Mesenchymal stem cell (in vitro differentiated cells and primary cell): Measurements from ENCODE around the gene BTN1A1.

Source experiments
- DNase-seq: peaks from one replicate; pipeline ENCODE4 v3.0.0-alpha.2; 2013
- H2AFZ ChIP-seq: one replicate; pipeline ENCODE4 v1.6.1; 2013; ENCODE audit warnings: low read depth, mild to moderate bottlenecking, control low read depth, inconsistent platforms, low read length, moderate library complexity
- H2AK5ac ChIP-seq: 2 replicates; pipeline ENCODE4 v1.6.1; 2013; ENCODE audit warnings: low read length, moderate library complexity, mild to moderate bottlenecking, inconsistent platforms; ENCODE audit not compliant: severe bottlenecking
- H2BK120ac ChIP-seq: one replicate; pipeline ENCODE4 v1.6.1; 2013; ENCODE audit warnings: low read depth, mild to moderate bottlenecking, inconsistent platforms, low read length, moderate library complexity
- H2BK12ac ChIP-seq, 2 experiments: one replicate each; pipeline ENCODE4 v1.6.1; 2013; ENCODE audit warnings: inconsistent platforms in 2 of 2, low read length in 2 of 2, mild to moderate bottlenecking in 2 of 2, moderate library complexity in 2 of 2, control low read depth in 1 of 2
- H2BK15ac ChIP-seq: one replicate; pipeline ENCODE4 v1.6.1; 2013; ENCODE audit warnings: mild to moderate bottlenecking, low read depth, inconsistent platforms; ENCODE audit not compliant: poor library complexity, severe bottlenecking
- H2BK5ac ChIP-seq: 2 replicates; pipeline ENCODE4 v1.6.1; 2013; ENCODE audit warnings: low read depth, mild to moderate bottlenecking, low read length, control low read depth, inconsistent platforms; ENCODE audit not compliant: poor library complexity, severe bottlenecking
- H3K14ac ChIP-seq, 2 experiments: one replicate each; pipeline ENCODE4 v1.6.1; 2013; ENCODE audit warnings: inconsistent platforms in 2 of 2, low read length in 2 of 2, control low read depth in 1 of 2, mild to moderate bottlenecking in 1 of 2, moderate library complexity in 1 of 2
- H3K18ac ChIP-seq, 2 experiments: one replicate each; pipeline ENCODE4 v1.6.1; 2013; ENCODE audit warnings: inconsistent platforms in 2 of 2, low read length in 2 of 2, control low read depth in 1 of 2, low read depth in 1 of 2, mild to moderate bottlenecking in 1 of 2
- H3K23ac ChIP-seq, 2 experiments: one replicate each; pipeline ENCODE4 v1.6.1; 2013; ENCODE audit warnings: inconsistent platforms in 2 of 2, low read length in 2 of 2, mild to moderate bottlenecking in 2 of 2, moderate library complexity in 2 of 2, control low read depth in 1 of 2
- H3K27ac ChIP-seq: 2 replicates; pipeline ENCODE4 v1.5.1; 2013; ENCODE audit warnings: mild to moderate bottlenecking, moderate library complexity, low read length, control low read depth, inconsistent platforms; ENCODE audit not compliant: poor library complexity, severe bottlenecking
- H3K27me3 ChIP-seq, 2 experiments: 2 replicates each; pipeline versions ENCODE4 v1.6.1 to v1.7.0; 2013; ENCODE audit warnings: low read length in 2 of 2, mild to moderate bottlenecking in 2 of 2, moderate library complexity in 2 of 2, control low read depth in 1 of 2, inconsistent platforms in 1 of 2; ENCODE audit not compliant: control insufficient read depth in 1 of 2, insufficient read depth in 1 of 2
- H3K36me3 ChIP-seq, 2 experiments: 2 replicates each; pipeline versions ENCODE4 v1.6.1 to v1.7.0; 2013; ENCODE audit warnings: low read length in 2 of 2, control low read depth in 1 of 2, inconsistent platforms in 1 of 2, low read depth in 1 of 2, mild to moderate bottlenecking in 1 of 2; ENCODE audit not compliant: insufficient read depth in 2 of 2, control insufficient read depth in 1 of 2
- H3K4ac ChIP-seq, 2 experiments: one replicate each; pipeline ENCODE4 v1.6.1; 2013; ENCODE audit warnings: inconsistent platforms in 2 of 2, low read length in 2 of 2, mild to moderate bottlenecking in 2 of 2, moderate library complexity in 2 of 2, control low read depth in 1 of 2, low read depth in 1 of 2
- H3K4me1 ChIP-seq: 2 replicates; pipeline ENCODE4 v1.6.1; 2013; ENCODE audit warnings: low read depth, low read length, control low read depth; ENCODE audit not compliant: control insufficient read depth, insufficient read depth
- H3K4me2 ChIP-seq: 2 replicates; pipeline ENCODE4 v1.6.1; 2013; ENCODE audit warnings: low read length, mild to moderate bottlenecking, inconsistent platforms; ENCODE audit not compliant: poor library complexity, severe bottlenecking
- H3K4me3 ChIP-seq, 2 experiments: 2 replicates each; pipeline versions ENCODE4 v1.5.1 to v1.7.0; 2013; ENCODE audit warnings: low read length in 2 of 2, mild to moderate bottlenecking in 2 of 2, control low read depth in 1 of 2, low read depth in 1 of 2; ENCODE audit not compliant: insufficient read depth in 1 of 2
- H3K79me1 ChIP-seq: replicated peaks from 2 replicates; pipeline ENCODE4 v1.6.1; 2013; ENCODE audit warnings: mild to moderate bottlenecking, control low read depth, low read length, inconsistent platforms; ENCODE audit not compliant: poor library complexity, severe bottlenecking
- H3K9ac ChIP-seq: 2 replicates; pipeline ENCODE4 v1.7.0; 2013; ENCODE audit warnings: mild to moderate bottlenecking, low read length, moderate library complexity
- H3K9me3 ChIP-seq: 2 replicates; pipeline ENCODE4 v1.7.0; 2013; ENCODE audit warnings: mild to moderate bottlenecking, low read length; ENCODE audit not compliant: control insufficient read depth
- H4K8ac ChIP-seq: one replicate; pipeline ENCODE4 v1.6.1; 2013; ENCODE audit warnings: inconsistent platforms, mild to moderate bottlenecking, low read length, moderate library complexity
- H4K91ac ChIP-seq: one replicate; pipeline ENCODE4 v1.6.1; 2013; ENCODE audit warnings: mild to moderate bottlenecking, low read length, inconsistent platforms
- WGBS: methylation state at CpG from one replicate; pipeline ENCODE4 v1.1.7; 2013; ENCODE audit warnings: mixed read lengths; 5-methylcytosine and 5-hydroxymethylcytosine counted together

BTN1A1 gene

DNA sequence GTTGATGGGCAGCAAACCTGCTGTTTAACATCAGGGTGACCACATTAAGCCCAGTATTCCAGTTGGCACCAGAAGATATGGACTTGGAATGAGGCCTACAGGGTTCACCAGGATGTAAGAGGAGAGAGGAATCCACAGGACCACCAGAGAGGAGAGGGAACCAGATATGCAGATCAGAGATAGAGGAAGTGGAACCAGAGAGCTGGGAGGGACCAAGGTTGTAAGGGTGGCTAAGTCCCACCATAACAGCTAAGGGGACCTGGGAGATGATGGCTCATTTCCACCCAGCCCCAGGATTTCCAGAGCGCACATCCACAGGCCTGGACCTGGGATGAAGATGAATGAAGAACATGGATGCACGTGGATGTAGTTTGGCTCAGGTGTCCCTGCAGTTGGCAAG lies 31.3 kb upstream of the BTN1A1 start:
- no peak overlapping the region for H3K23ac ChIP-seq
- H2AFZ ChIP-seq = no peak overlapping the region
- H3K4ac ChIP-seq = no peak overlapping the region
- H3K9me3 ChIP-seq = no peaks in the 10 kb centered on the region
- no peak overlapping the region for H3K14ac ChIP-seq
- no peak overlapping the region for H3K4me3 ChIP-seq
- no peak overlapping the region for H4K91ac ChIP-seq
- 98% methylated on average over 2 of the region's 2 CpGs for WGBS
- DNase-seq = no peak
- H2BK12ac ChIP-seq = no peak overlapping the region
- no peak overlapping the region for H3K9ac ChIP-seq
- peaks cover 13% of the 10 kb centered on the region for H3K79me1 ChIP-seq
- no peak overlapping the region for H2AK5ac ChIP-seq
- no peak overlapping the region for H3K27ac ChIP-seq
- H3K4me2 ChIP-seq = no peak overlapping the region
- no peak overlapping the region for H2BK5ac ChIP-seq
- H2BK120ac ChIP-seq = no peak overlapping the region
- peaks cover 2% of the 10 kb centered on the region for H3K4me1 ChIP-seq
- H4K8ac ChIP-seq = no peak overlapping the region
- no peaks in the 10 kb centered on the region for H3K27me3 ChIP-seq
- H3K36me3 ChIP-seq = peaks cover 46 to 64% of the 10 kb centered on the region in 2 experiments
- H3K18ac ChIP-seq = no peak overlapping the region
- no peak overlapping the region for H2BK15ac ChIP-seq

DNA sequence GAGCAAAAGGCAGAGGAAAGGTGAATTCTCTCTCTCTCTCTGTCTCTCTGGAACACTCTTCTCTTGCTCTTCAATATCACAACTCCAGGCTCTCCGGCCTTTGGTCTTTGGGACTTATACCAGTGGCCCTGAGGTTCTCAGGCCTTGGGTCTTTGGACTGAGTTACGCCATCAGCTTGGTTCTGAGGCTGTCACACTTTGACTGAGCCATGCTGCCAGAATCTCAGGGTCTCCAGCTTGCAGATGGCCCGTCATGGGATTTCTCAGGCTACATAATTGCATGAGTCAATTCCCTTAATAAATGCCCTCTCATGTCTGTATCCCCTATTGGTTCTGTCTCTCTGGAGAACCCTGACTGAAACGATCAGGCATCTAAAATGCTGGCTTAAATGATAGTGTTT lies 29.5 kb upstream of the BTN1A1 start:
- peaks cover 37 to 46% of the 10 kb centered on the region in 2 experiments for H3K36me3 ChIP-seq
- H2BK12ac ChIP-seq = no peak overlapping the region
- DNase-seq = peak; percentile 9
- H3K4me3 ChIP-seq = no peak overlapping the region
- no peak overlapping the region for H2BK15ac ChIP-seq
- no peak overlapping the region for H2BK120ac ChIP-seq
- H3K4me2 ChIP-seq = no peak overlapping the region
- 94% methylated on average over 3 of the region's 4 CpGs for WGBS
- no peak overlapping the region for H4K8ac ChIP-seq
- H4K91ac ChIP-seq = no peak overlapping the region
- no peaks in the 10 kb centered on the region for H3K27me3 ChIP-seq
- H3K9me3 ChIP-seq = no peaks in the 10 kb centered on the region
- no peak overlapping the region for H3K18ac ChIP-seq
- no peak overlapping the region for H2AFZ ChIP-seq
- H3K79me1 ChIP-seq = peaks cover 9% of the 10 kb centered on the region
- peaks cover 8% of the 10 kb centered on the region for H3K4me1 ChIP-seq
- no peak overlapping the region for H2BK5ac ChIP-seq
- no peak overlapping the region for H3K23ac ChIP-seq
- H3K4ac ChIP-seq = no peak overlapping the region
- H3K14ac ChIP-seq = no peak overlapping the region
- H2AK5ac ChIP-seq = no peak overlapping the region
- H3K27ac ChIP-seq = no peak overlapping the region
- H3K9ac ChIP-seq = no peak overlapping the region

- Histone ChIP-seq H3K4me1 (peaks cover 13% of the 10 kb centered on the region), H2AFZ (no peak overlapping the region)
- DNase-seq = no peak
Observed at GRCh38 chr6:26471970-26472369, 28.1 kb upstream of the BTN1A1 start.

DNA sequence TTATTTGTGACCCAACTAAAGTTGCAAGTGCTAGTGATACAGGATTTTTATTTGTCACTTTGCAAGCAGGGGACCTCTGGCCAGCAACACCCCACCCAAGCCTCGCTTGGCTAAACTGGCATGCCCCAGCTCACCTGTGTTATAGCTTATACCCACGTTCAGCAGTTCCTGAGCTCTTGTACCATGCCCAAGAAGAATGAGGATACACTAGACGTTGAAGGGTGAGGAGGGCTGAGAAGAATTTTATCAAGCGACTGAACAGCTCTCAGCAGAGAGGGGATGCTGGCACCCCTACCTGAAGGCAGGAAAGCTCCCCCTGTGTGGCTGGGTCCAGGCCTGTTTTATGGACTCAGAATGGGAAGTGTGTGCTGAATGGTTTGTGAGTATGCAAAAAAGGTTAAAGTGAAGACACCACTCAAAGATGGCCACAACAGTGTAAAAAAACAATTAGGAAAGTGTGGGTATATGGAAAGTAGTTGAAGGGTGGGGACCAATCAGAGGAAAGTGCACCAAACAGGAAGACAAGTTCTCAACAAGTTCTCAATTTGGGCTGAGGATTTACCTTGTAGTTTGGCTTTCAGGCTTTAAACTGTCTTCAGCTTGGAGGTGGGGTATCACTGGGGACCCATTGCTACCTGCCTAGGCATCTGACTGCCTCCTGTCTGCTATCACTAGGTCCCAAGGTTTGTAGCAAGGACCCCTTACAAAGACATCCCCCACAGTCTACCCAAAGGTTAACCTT lies 27.4 kb upstream of the BTN1A1 start:
- Histone ChIP-seq H3K79me1 (peaks cover 6% of the 10 kb centered on the region), H2BK120ac (no peak overlapping the region), H2BK5ac (no peak overlapping the region), H3K9ac (peak overlapping the region; percentile 93), H2AK5ac (no peak overlapping the region), H2BK15ac (no peak overlapping the region), H3K9me3 (no peaks in the 10 kb centered on the region), H2AFZ (no peak overlapping the region), H3K4me1 (peaks cover 13% of the 10 kb centered on the region), H3K4me2 (no peak overlapping the region), H3K4ac (peak overlapping the region in 1 of 2 experiments; percentile 49), H3K18ac (no peak overlapping the region), H3K14ac (no peak overlapping the region), H4K91ac (no peak overlapping the region), H3K23ac (no peak overlapping the region), H2BK12ac (no peak overlapping the region), H3K27me3 (no peaks in the 10 kb centered on the region), H3K4me3 (no peak overlapping the region), H3K27ac (no peak overlapping the region), H3K36me3 (peaks cover 23 to 27% of the 10 kb centered on the region in 2 experiments), H4K8ac (peak overlapping the region; percentile 7)
- no peak for DNase-seq
- 90% methylated on average over 4 of the region's 4 CpGs for WGBS

More at GRCh38 chr6:26471970-26472369, 28.1 kb upstream of the BTN1A1 start:
- H3K36me3 ChIP-seq = peaks cover 29 to 33% of the 10 kb centered on the region in 2 experiments
- no peak overlapping the region for H2BK15ac ChIP-seq
- H3K23ac ChIP-seq = no peak overlapping the region
- no peak overlapping the region for H3K18ac ChIP-seq
- no peaks in the 10 kb centered on the region for H3K27me3 ChIP-seq
- no peak overlapping the region for H2BK120ac ChIP-seq
- H3K4me2 ChIP-seq = no peak overlapping the region
- no peak overlapping the region for H3K9ac ChIP-seq
- H3K4me3 ChIP-seq = no peak overlapping the region
- no peaks in the 10 kb centered on the region for H3K9me3 ChIP-seq
- H3K79me1 ChIP-seq = peaks cover 9% of the 10 kb centered on the region
- H3K4ac ChIP-seq = no peak overlapping the region
- no peak overlapping the region for H3K14ac ChIP-seq
- no peak overlapping the region for H4K91ac ChIP-seq
- H3K27ac ChIP-seq = no peak overlapping the region
- H2BK12ac ChIP-seq = no peak overlapping the region
- no peak overlapping the region for H4K8ac ChIP-seq
- no peak overlapping the region for H2BK5ac ChIP-seq
- H2AK5ac ChIP-seq = no peak overlapping the region
